Uterus (tissue), 2 donors: ENCODE results near the gene TMA7B.

ENCODE experiments used
- POLR2A ChIP-seq, 2 donors: fragments of 450-650 bp; IDR thresholded peaks; one replicate each; pipeline ENCODE4 v1.6.1; 2016; ENCODE audit warnings: antibody characterized with exemption in 2 of 2, mild to moderate bottlenecking in 1 of 2, moderate library complexity in 1 of 2
- TF ChIP-seq, protein P1 (sequence below), 4 experiments: fragments of 200-600 bp in 2 of 4; fragments of 450-650 bp in 2 of 4; sonication (generic) in 2 of 4; IDR thresholded peaks; one replicate each; pipeline ENCODE4 v1.5.1; 2016 to 2019; ENCODE audit warnings: antibody characterized with exemption in 4 of 4, mild to moderate bottlenecking in 2 of 4, moderate library complexity in 1 of 4

DNA sequence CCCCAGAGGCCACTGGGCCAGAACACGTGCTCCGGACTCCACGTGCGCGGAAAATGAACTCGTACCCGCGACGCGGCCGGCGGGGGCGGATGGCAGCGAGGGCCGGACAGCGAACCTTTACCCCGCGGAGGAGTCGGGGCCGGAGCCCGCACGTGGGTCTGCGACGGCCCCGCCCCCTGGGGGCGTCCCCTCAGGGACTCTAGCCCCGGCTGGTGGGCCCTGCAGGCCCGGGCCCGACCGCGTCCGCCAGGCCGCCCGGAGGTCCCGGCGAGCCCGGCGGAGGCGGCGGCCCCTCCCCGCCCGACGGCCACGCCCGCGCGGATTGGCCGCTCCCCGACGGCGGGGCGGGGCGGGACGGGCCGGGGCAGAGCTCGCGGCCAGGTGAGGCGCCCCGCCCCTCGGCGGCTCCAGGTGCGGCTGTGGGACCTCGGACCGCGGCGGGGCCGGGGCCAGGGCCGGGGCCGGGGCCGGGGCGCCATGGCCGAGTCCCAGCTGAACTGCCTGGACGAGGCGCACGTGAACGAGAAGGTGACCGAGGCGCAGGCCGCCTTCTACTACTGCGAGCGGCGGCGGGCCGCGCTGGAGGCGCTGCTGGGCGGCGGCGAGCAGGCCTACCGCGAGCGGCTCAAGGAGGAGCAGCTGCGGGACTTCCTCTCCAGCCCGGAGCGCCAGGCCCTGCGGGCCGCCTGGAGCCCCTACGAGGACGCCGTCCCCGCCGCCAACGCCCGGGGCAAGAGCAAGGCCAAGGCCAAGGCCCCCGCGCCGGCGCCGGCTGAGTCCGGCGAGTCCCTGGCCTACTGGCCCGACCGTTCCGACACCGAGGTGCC is 34.6 kb downstream of the TMA7B start, which contains the start of gene FAM83F:
- TF ChIP-seq POLR2A (IDR thresholded peaks at IDR 0.05), result no peak
- TF ChIP-seq, protein P1, sequence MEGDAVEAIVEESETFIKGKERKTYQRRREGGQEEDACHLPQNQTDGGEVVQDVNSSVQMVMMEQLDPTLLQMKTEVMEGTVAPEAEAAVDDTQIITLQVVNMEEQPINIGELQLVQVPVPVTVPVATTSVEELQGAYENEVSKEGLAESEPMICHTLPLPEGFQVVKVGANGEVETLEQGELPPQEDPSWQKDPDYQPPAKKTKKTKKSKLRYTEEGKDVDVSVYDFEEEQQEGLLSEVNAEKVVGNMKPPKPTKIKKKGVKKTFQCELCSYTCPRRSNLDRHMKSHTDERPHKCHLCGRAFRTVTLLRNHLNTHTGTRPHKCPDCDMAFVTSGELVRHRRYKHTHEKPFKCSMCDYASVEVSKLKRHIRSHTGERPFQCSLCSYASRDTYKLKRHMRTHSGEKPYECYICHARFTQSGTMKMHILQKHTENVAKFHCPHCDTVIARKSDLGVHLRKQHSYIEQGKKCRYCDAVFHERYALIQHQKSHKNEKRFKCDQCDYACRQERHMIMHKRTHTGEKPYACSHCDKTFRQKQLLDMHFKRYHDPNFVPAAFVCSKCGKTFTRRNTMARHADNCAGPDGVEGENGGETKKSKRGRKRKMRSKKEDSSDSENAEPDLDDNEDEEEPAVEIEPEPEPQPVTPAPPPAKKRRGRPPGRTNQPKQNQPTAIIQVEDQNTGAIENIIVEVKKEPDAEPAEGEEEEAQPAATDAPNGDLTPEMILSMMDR (IDR thresholded peaks at IDR 0.05), result no peak
